ENCODE measurements around the gene RAMP1. TPM values are rescaled to one million over a fixed set of nuclear protein-coding genes. Genes with fewer than 3 reads are reported as not detected.

RAMP1 gene
- total and polyA plus RNA-seq, 2 experiments from 2014 or later: 5.6 to 5.7 TPM

GRCh38 chr2:237934186-237934585 is 74.8 kb downstream of the RAMP1 start:
- Histone ChIP-seq H3K27ac (no peak overlapping the region), H3K4me3 (no peak overlapping the region), H3K4me1 (ENCODE audit: low read depth) (no peaks in the 10 kb centered on the region), H3K9me3 (ENCODE audit: low read depth) (no peaks in the 10 kb centered on the region), H3K36me3 (no peaks in the 10 kb centered on the region), H3K27me3 (no peaks in the 10 kb centered on the region)
- TF ChIP-seq CTCF (IDR thresholded peaks at IDR 0.05; ENCODE audit: low read depth, low read length): no peak
- DNase-seq (ENCODE audit: low read depth in 1 of 2, low spot score in 1 of 2): no peak

GRCh38 chr2:237935740-237936452 is 76.5 kb downstream of the RAMP1 start:
- DNase-seq (ENCODE audit: low read depth in 1 of 2, low spot score in 1 of 2): no peak
- no peaks in the 10 kb centered on the region for H3K4me1 ChIP-seq (ENCODE audit: low read depth)
- no peaks in the 10 kb centered on the region for H3K36me3 ChIP-seq
- no peak overlapping the region for H3K27ac ChIP-seq
- no peaks in the 10 kb centered on the region for H3K9me3 ChIP-seq (ENCODE audit: low read depth)
- no peak for TF ChIP-seq CTCF (IDR thresholded peaks at IDR 0.05; ENCODE audit: low read depth, low read length)
- H3K4me3 ChIP-seq: no peak overlapping the region
- H3K27me3 ChIP-seq: no peaks in the 10 kb centered on the region

- no peaks in the 10 kb centered on the region for H3K9me3 ChIP-seq (ENCODE audit: low read depth)
- no peak for TF ChIP-seq CTCF (IDR thresholded peaks at IDR 0.05; ENCODE audit: low read depth, low read length)
- H3K4me1 ChIP-seq (ENCODE audit: low read depth): no peaks in the 10 kb centered on the region
- no peak overlapping the region for H3K27ac ChIP-seq
- H3K4me3 ChIP-seq: no peak overlapping the region
- no peaks in the 10 kb centered on the region for H3K27me3 ChIP-seq
- DNase-seq (ENCODE audit: low read depth in 1 of 2, low spot score in 1 of 2): no peak
- H3K36me3 ChIP-seq: no peaks in the 10 kb centered on the region
Measured at GRCh38 chr2:237939251-237939650, 79.8 kb downstream of the RAMP1 start.

GRCh38 chr2:237940828-237941227 is 81.4 kb downstream of the RAMP1 start:
- no peaks in the 10 kb centered on the region for H3K27me3 ChIP-seq
- no peak overlapping the region for H3K27ac ChIP-seq
- DNase-seq (ENCODE audit: low read depth in 1 of 2, low spot score in 1 of 2): no peak
- no peak for TF ChIP-seq CTCF (IDR thresholded peaks at IDR 0.05; ENCODE audit: low read depth, low read length)
- H3K4me3 ChIP-seq: no peak overlapping the region
- H3K36me3 ChIP-seq: no peaks in the 10 kb centered on the region
- no peaks in the 10 kb centered on the region for H3K9me3 ChIP-seq (ENCODE audit: low read depth)
- no peaks in the 10 kb centered on the region for H3K4me1 ChIP-seq (ENCODE audit: low read depth)

- DNase-seq (ENCODE audit: low read depth in 1 of 2, low spot score in 1 of 2): no peak
- H3K27me3 ChIP-seq: no peaks in the 10 kb centered on the region
- TF ChIP-seq CTCF (IDR thresholded peaks at IDR 0.05; ENCODE audit: low read depth, low read length): no peak
- no peaks in the 10 kb centered on the region for H3K9me3 ChIP-seq (ENCODE audit: low read depth)
- H3K36me3 ChIP-seq: no peaks in the 10 kb centered on the region
- H3K4me1 ChIP-seq (ENCODE audit: low read depth): no peaks in the 10 kb centered on the region
- no peak overlapping the region for H3K27ac ChIP-seq
- no peak overlapping the region for H3K4me3 ChIP-seq
Measured at GRCh38 chr2:237941239-237941638, 81.8 kb downstream of the RAMP1 start.

Data from cardiac muscle cell (in vitro differentiated cells and primary cell).